GM06990 (cell line): ENCODE results near the gene GAS5.
A peak's percentile ranks its signal among the peaks of the same experiment; 100 is the strongest.

ENCODE experiments used
- DNase-seq: peaks from one replicate; pipeline ENCODE4 v3.0.0-alpha.2; 2011; ENCODE audit not compliant: insufficient read length; ENCODE audit errors: extremely low read depth
- H3K27me3 ChIP-seq: replicated peaks from 2 replicates; pipeline ENCODE4 v1.6.0; 2011; ENCODE audit warnings: low read length; ENCODE audit not compliant: control insufficient read depth, insufficient read depth
- H3K36me3 ChIP-seq: 2 replicates; pipeline ENCODE4 v1.5.1; 2011; ENCODE audit warnings: low read length; ENCODE audit not compliant: control insufficient read depth, insufficient read depth
- H3K4me3 ChIP-seq: replicated peaks from 2 replicates; pipeline ENCODE4 v1.5.1; 2011; ENCODE audit warnings: low read depth, mild to moderate bottlenecking, control low read depth, low read length
- CTCF ChIP-seq: IDR thresholded peaks from 2 replicates; pipeline ENCODE4 v1.5.1; 2011; ENCODE audit warnings: low read length, control low read depth, mild to moderate bottlenecking, inconsistent platforms; ENCODE audit not compliant: insufficient read depth, poor library complexity, severe bottlenecking

The GAS5 gene

GRCh38 chr1:173867753-173868265 is at the start of gene GAS5:
Gene GAS5 (minus strand): TSS chr1:173867989.
- peak within 1 kb of the TSS; percentile 87 for H3K4me3 ChIP-seq
- TF ChIP-seq CTCF = no peak
- DNase-seq = peak; percentile 97
- H3K36me3 ChIP-seq = peaks cover 10% of the 10 kb centered on the region
- H3K27me3 ChIP-seq = no peaks in the 10 kb centered on the region

- H3K36me3 ChIP-seq = no peaks in the 10 kb centered on the region
- no peaks in the 10 kb centered on the region for H3K27me3 ChIP-seq
- no peak for DNase-seq
- H3K4me3 ChIP-seq = no peak within 1 kb of the TSS
- no peak for TF ChIP-seq CTCF
Observed at GRCh38 chr1:173917149-173917548, 49.4 kb upstream of the GAS5 start, which contains the start of gene SERPINC1. Gene SERPINC1 (minus strand): TSS chr1:173917327. CDS start chr1:173917259, 68 bp downstream.

- DNase-seq = no peak
- H3K36me3 ChIP-seq = no peaks in the 10 kb centered on the region
- no peak for TF ChIP-seq CTCF
- H3K4me3 ChIP-seq = no peak overlapping the region
- H3K27me3 ChIP-seq = no peaks in the 10 kb centered on the region
Observed at GRCh38 chr1:173916667-173917066, 48.9 kb upstream of the GAS5 start.

- TF ChIP-seq CTCF = no peak
- no peaks in the 10 kb centered on the region for H3K27me3 ChIP-seq
- H3K4me3 ChIP-seq = no peak overlapping the region
- DNase-seq = no peak
- no peaks in the 10 kb centered on the region for H3K36me3 ChIP-seq
Observed at GRCh38 chr1:173915596-173915995, 47.8 kb upstream of the GAS5 start.

- no peak overlapping the region for H3K4me3 ChIP-seq
- H3K36me3 ChIP-seq = no peaks in the 10 kb centered on the region
- TF ChIP-seq CTCF = peak; percentile 81
- H3K27me3 ChIP-seq = no peaks in the 10 kb centered on the region
- DNase-seq = no peak
Observed at GRCh38 chr1:173914366-173914871, 46.6 kb upstream of the GAS5 start.

- no peak for DNase-seq
- no peaks in the 10 kb centered on the region for H3K36me3 ChIP-seq
- no peaks in the 10 kb centered on the region for H3K27me3 ChIP-seq
- H3K4me3 ChIP-seq = no peak overlapping the region
- TF ChIP-seq CTCF = no peak
Observed at GRCh38 chr1:173913111-173913510, 45.3 kb upstream of the GAS5 start.
